ENCODE measurements around the gene CFD. TPM values are rescaled to one million over a fixed set of nuclear protein-coding genes. Genes with fewer than 3 reads are reported as not detected.
"Not testable (repeated sequence)": the region's sequence is repeated elsewhere in the genome, so short reads cannot be mapped to it uniquely, and the experiment has no call there.

CFD gene
- polyA plus RNA-seq (ENCODE audit: insufficient read length in 12 of 12) = 10 to 100 TPM in 1 of 12 donors, 1 to 10 TPM in 9, under 1 TPM in 1, not detected in 1; 0.98 to 20.8 (median 1.6) TPM
- long read RNA-seq, donor 1, partial matches to known transcripts = 38 of 47 reads
- long read RNA-seq, donor 1, other reads (novel, unspliced or antisense) = 7 of 47 reads
- long read RNA-seq, donor 2 = 0 reads
- long read RNA-seq, donor 3, partial matches to known transcripts = 0 of 1 reads
- long read RNA-seq, donor 3, other reads (novel, unspliced or antisense) = 0 of 1 reads
- long read RNA-seq, donor 4, partial matches to known transcripts = 0 of 2 reads
- long read RNA-seq, donor 4, other reads (novel, unspliced or antisense) = 0 of 2 reads
- long read RNA-seq, donor 5, partial matches to known transcripts = 0 of 2 reads
- long read RNA-seq, donor 5, other reads (novel, unspliced or antisense) = 0 of 2 reads
- long read RNA-seq, donor 6, partial matches to known transcripts = 0 of 1 reads
- long read RNA-seq, donor 6, other reads (novel, unspliced or antisense) = 0 of 1 reads
- long read RNA-seq, donor 7, transcript CFD-201 (5 exons, 1,201 nt) = major isoform, 5 of 5 reads
- long read RNA-seq, donor 7, partial matches to known transcripts = 0 of 5 reads
- long read RNA-seq, donor 7, other reads (novel, unspliced or antisense) = 0 of 5 reads
- long read RNA-seq, donor 8, partial matches to known transcripts = 8 of 8 reads
- long read RNA-seq, donor 8, other reads (novel, unspliced or antisense) = 0 of 8 reads
- long read RNA-seq, donor 9, partial matches to known transcripts = 0 of 1 reads
- long read RNA-seq, donor 9, other reads (novel, unspliced or antisense) = 0 of 1 reads
- long read RNA-seq, donor 10, transcript CFD-201 (5 exons, 1,201 nt) = major isoform, 5 of 5 reads
- long read RNA-seq, donor 10, partial matches to known transcripts = 0 of 5 reads
- long read RNA-seq, donor 10, other reads (novel, unspliced or antisense) = 0 of 5 reads
- long read RNA-seq, donor 11 = 0 reads

DNA sequence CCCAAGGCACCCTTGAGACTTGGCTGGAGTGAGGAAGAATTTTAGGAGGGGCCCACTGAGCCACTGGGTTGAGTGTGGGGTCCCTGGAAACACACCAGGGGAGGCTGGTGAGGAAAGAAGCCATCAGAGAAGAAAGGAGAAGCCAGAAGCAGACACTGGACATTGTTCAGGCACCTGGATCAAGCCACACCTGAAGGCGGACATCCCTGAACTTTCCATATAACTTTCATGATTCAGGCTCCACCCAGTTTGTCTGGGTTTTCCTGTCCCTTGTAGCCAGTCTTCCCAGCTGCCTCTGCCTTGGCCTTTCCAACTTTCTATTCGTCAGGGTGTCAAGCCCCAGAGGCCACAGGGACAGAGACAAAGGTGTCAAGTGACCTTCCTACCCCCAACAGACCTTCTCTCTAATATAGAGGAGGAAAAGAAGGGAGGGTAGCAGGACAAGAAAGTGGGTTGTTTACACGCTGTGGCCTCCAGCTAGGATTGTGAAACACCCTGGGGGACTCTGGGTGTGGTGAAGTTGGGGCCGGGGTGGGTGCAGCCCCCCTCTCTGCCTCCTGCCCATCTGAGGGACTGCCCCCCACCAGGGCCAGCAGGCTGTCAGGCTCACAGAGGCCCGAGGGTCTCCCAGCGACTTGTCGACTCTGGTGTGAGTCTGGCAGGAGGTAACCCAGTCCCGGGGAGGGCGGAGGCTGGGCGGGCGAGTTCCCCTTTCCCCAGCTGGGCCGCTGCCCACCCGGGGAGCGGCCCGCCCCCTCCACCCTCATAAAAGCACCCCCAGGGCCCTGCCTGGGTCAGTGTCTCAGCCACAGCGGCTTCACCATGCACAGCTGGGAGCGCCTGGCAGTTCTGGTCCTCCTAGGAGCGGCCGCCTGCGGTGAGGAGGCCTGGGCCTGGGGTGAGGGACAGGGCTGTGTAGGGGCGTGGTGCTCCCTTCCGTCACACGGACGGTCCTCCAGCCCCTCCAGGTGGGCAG is at the start of gene CFD:
Gene CFD (plus strand): TSS at position 797 of the 976 bp plus-strand sequence. CDS start 26 bp downstream, at position 823.
- DNase-seq = no peak

DNA sequence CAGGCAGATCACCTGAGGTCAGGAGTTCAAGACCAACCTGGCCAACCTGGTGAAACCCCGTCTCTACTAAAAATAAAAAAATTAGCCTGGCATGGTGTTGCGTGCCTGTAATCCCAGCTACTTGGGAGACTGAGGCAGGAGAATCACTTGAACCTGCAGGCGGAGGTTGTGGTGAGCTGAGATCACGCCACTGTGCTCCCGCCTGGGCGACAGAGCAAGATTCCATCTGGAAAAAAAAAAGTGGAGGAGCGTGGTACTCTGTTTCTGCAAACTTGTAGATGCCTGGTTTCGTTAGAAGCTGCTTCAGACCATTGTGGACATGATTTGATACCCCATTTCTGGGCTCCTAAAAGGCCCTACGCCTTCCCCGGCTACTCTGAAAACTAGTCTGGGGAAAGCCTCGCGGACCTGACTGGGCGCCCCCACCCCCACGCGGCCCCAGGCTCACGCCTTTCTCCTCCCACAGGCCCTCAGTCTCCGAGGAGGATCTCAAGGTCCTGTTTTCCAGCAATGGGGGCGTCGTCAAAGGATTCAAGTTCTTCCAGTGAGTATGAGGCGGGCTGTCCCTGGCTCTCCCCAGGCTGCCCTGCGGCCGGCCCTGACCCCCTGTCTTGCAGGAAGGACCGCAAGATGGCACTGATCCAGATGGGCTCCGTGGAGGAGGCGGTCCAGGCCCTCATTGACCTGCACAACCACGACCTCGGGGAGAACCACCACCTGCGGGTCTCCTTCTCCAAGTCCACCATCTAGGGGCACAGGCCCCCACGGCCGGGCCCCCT is 49.2 kb upstream of the CFD start:
- DNase-seq = no peak

DNA sequence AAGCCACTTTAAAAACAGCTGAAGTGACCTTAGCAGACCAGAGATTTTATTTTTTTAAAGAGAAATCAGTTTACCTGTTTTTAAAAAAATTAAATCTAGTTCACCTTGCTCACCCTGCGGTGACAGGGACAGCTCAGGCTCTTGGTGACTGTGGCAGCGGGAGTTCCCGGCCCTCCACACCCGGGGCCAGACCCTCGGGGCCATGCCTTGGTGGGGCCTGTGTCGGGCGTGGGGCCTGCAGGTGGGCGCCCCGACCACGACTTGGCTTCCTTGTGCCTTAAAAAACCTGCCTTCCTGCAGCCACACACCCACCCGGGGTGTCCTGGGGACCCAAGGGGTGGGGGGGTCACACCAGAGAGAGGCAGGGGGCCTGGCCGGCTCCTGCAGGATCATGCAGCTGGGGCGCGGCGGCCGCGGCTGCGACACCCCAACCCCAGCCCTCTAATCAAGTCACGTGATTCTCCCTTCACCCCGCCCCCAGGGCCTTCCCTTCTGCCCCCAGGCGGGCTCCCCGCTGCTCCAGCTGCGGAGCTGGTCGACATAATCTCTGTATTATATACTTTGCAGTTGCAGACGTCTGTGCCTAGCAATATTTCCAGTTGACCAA is 48.5 kb upstream of the CFD start:
- no peak for DNase-seq

DNA sequence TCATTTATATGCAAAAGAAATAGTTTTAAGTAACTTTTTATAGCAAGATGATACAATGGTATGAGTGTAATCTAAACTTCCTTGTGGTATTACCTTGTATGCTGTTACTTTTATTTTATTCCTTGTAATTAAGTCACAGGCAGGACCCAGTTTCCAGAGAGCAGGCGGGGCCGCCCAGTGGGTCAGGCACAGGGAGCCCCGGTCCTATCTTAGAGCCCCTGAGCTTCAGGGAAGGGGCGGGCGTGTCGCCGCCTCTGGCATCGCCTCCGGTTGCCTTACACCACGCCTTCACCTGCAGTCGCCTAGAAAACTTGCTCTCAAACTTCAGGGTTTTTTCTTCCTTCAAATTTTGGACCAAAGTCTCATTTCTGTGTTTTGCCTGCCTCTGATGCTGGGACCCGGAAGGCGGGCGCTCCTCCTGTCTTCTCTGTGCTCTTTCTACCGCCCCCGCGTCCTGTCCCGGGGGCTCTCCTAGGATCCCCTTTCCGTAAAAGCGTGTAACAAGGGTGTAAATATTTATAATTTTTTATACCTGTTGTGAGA is 47.9 kb upstream of the CFD start:
- DNase-seq = no peak

DNA sequence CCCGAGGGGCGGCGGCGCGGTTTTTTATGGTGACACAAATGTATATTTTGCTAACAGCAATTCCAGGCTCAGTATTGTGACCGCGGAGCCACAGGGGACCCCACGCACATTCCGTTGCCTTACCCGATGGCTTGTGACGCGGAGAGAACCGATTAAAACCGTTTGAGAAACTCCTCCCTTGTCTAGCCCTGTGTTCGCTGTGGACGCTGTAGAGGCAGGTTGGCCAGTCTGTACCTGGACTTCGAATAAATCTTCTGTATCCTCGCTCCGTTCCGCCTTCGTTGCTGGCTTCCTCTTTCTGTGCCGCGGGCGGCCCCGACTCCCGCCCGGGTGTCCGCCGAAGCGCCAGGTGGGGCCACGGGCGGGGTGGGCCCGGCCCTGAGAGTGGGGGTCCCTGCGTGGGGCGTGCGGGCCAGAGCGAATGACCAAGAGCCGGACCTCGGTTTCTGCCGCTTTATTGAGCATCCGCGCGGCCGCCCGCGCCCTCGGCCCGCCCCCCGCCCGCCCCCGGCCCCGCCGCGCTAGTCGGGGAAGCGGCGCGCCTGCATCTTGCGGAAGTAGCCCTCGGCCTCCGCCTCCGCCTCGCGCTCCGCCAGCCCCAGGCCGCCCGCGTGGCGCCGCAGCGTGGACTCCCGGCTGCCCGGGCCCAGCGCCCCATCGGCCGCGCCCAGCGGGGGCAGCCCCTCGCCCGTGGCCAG is 47.3 kb upstream of the CFD start:
- DNase-seq = no peak

DNA sequence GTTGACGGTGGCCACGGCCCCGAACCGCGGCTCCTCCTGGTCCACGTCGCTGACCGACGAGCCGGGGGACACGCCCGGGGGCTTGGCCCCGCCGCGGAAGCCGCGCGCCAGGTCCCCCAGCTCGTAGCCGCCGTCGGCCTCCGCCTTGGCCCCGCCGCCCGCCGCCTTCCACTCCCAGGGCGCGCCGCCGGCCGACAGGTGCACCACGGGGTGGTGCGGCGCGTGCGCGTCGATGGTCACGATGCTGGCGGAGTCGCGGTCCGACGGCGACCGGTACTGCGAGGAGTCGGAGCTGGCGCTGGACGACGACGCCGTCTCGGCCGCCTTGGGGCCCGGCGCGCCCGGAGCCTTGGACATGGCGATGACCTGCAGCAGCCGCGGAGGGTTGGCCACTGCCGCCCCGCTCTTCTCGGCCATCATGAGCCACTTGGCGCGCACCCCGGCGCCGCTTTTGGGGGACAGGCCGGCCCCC is 46.7 kb upstream of the CFD start:
- no peak for DNase-seq

DNA sequence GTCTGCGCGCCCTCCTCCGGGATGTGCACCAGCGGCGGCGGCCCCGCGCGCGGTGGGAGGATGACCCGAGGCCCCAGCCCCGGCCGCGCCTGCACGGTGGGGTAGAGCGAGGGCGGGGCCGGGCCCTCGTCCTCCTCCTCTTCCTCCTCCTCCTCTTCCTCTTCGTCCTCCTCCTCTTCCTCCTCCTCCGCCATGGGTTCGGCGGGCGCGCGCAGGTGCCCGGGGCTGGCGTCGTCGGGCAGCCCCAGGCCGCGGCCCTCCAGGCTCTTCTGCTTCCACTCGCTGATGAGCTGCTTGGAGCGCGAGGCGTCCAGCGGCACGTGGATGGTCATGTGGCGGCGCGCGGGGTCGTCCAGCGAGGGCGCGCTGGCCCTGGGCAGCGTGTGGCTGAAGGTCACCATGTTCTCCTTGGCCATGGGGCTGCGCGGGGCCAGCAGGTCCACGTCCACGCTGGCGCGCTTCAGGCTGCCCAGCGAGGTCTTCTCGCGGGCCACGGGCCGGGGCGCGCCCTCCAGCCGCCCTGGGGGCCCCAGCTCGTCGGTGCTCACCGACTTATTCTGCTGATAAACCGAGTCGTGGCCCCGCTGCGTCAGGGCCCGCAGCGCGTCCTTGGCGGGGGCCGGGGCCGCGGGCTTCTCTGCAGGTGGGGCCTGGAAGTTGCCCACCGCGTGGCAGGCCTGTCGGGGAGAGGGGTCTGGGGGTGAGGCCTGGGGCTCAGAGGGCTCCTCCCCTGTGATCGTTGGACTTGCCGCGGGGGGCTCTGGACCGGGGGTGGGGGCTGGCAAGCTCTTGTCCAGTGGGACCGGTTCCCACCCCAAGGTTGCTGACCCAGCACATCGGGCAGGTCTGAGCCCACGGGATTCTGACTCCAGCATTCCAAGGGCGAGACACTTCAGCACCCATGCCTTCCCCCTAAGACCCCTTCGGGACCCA is 46.0 kb upstream of the CFD start:
- DNase-seq = no peak

DNA sequence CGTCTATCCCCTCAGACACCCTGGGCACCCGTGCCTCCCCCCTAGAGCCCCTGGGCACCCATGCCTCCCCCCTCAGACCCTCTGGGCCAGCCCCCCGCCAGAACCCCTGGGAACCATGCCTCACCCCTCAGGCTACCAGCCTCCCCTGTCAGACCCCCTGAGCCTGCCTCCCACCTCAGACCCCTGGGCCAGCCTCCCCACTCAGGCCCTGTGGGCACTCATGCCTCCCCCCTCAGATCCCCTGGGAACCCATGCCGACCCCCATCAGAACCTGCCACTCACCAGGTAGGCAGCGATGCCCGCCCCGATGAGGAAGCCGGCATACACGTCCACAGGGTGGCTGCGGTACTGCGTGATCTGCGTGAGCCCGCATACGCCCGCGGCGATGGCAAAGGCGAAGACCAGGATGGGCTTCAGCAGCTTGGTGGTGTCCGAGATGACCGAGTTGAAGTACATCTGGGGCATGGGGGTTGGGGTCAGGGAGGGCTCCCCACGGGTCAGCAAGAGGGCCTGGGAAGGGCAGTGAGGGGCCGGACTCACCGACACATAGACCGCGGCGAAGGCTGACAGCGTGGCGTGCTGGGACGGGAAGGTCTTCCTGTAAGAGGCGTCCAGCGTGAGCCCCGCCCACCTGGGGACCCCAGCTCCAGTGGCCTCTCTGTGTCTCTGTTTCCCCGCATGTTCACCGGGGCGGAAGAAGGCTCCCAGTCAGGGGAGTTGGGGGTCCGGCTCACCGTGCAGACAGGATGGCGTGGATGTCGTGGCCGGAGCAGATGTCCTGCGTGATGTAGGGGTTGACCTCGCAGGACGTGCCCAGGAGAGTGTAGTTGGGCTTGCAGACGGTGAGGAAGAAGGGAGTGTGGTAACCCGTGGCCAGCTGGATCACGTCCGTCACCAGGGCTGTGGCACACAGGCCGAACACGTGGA is 45.0 kb upstream of the CFD start:
- no peak for DNase-seq

DNA sequence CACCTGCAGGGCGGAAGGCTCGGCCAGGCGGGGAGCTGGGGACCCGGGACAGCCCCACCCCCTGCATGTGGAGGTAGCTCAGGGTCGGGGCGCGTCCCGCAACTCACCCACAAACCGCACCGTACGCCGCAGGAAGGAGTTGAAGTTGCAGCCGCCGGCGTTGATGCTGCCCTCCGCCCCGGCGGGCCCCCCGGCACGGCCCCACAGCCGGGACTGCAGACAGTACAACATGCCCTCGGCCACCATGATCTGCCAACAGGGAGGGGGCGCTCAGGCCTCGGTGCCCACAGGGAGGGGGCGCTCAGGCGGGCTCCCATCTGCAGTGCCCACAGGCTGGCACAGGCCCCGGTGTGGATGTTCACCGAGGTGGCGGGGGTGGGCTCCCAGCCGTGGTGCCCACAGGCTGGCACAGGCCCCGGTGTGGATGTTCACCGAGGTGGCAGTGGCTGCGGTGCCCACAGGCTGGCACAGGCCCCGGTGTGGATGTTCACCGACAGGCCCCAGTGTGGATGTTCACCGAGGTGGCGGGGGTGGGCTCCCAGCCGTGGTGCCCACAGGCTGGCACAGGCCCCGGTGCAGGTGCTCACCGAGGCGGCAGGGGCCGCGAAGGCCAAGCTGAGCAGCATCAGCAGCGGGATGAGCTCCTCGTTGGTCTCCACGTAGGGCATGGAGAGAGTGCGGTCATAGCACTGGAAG is 44.2 kb upstream of the CFD start:
- DNase-seq = no peak

DNA sequence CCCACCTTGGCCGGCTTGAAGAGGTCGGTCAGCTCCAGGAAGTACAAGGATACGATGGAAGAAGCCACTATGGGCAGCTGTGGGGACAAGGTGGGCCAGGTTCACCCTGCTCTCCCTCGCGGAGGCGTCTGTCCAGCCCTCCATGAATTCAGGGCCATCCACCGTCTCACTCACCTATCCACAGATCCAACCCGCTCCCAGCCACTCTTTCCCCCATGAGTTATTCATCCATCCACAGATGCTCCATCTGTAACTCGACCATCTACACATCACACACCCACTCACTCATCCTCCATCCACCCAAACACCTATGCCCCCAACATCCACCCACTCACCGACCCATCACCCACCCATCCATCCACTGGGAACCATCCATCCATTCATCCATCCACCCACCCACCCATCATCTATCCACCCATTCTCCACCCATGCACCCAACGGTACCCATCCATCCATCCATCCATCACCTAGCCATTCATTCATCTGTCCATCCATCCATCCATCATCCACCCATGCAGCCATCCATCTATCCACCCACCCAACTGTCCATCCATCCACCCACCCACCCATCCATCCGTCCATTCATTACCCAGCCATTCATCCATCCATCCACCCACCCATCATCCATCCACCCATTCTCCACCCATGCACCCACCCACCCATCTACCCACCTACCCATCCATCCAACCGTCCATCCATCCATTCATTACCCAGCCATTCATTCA is 43.5 kb upstream of the CFD start:
- no peak for DNase-seq

DNA sequence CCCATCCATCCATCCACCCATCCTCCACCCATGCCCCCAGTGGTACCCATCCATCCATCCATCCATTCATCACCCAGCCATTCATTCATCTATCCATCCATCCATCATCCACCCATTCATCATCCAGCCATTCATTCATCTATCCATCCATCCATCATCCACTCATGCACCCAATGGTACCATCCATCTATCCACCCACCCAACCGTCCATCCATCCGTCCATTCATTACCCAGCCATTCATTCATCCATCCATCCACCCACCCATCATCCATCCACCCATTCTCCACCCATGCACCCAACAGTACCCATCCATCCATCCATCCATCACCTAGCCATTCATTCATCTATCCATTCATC is 43.0 kb upstream of the CFD start:
- no peak for DNase-seq

DNA sequence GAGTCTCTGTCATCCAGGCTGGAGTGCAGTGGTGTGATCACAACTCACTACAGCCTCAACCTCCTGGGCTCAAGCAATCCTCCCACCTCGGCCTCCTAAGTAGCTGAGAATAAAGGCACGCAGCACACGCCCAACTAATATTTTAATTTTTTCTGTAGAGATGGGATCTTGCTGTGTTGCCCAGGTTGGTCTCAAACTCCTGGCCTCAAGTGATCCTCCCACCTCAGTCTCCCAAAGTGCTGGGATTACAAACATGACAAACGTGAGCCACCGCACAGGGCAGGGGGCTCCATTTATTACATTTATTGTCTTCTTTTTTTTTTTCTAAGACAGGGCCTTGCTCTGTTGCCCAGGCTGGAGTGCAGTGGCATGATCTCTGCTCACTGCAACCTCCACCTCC is 39.3 kb upstream of the CFD start:
- DNase-seq = not testable (repeated sequence)

DNA sequence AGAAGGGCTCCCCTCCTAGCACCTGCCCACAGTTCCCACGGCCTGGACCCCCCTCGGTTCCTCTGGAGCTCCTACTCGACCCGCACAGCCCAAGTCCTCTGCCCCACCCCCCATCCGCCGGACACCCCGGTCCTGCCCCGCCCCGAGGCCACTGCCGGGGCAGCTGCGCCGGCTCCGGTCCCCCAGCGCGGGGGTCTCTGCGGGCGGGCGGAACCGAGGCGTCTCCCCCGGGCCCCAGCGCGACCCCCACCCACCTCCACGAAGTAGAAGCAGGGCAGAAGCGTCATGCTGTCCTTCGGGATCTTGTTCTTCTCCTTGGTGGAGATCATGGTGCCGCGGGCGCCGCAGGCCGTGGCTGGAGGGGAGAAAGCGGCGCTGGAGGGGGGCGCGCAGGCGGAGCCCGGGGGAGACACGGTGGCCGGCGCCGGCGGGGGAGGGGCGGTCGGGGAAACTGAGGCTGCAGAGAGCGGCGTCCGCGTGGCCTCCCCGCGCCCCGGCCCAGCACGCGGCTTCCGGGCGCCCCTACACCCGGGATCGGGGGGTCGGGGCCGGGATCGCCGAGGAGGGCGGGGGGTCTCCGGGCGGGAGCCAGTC is 38.1 kb upstream of the CFD start:
- DNase-seq = no peak

DNA sequence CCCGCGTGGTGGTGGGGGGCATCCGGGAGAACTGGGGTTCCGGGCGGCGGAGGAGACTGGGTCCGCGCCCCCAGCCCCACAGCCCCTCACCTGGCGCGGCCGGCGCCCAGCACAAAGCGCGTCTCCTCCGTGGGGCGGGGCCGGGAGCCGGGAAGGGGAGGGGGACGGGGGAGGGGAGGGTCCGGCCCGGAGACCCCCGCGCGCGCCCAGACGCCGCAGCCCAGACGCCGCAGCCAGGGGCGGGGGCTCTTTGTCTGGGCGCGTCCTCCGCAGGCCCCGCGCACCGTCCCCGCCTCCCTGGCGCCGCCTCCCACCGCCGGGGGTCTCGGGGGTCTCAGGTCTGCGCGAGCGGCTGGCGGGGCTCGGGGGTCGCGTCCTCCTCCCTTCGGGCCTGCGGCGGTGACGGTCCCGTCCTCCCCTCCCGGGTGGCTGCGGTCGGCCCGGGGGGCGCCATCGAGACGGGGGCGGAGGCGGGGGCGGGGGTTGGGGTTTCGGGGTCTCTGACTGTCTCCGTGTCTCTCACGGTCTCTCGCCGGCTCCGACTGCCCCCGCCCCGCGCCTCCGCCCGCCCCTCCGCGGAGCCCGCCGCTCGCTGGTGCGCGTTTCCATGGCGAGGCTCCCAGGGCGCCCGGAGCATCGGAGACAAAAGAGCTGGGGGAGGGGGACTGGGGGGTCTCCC is 37.5 kb upstream of the CFD start, which contains the start of gene PLPPR3:
Gene PLPPR3 (minus strand): TSS at position 131 of the 679 bp plus-strand sequence. CDS start 396 bp downstream, outside the sequence.
- DNase-seq = no peak

Measured in muscle of arm (tissue), 14 donors.